Gastrocnemius medialis (tissue), 4 donors: ENCODE measurements around the gene MRPL33.
"Not testable (repeated sequence)": the region's sequence is repeated elsewhere in the genome, so short reads cannot be mapped to it uniquely, and the experiment has no call there.

Experiments used
- CTCF ChIP-seq, 5 experiments: fragments of 450-650 bp in 3 of 5; fragments of 200-600 bp in 2 of 5; sonication (generic) in 2 of 5; IDR thresholded peaks in 4 of 5; conservative IDR thresholded peaks in 1 of 5; 1 replicate in 4 of 5; 2 replicates in 1 of 5; pipeline ENCODE4 v1.5.1; 2016 to 2019; ENCODE audit warnings: antibody characterized with exemption in 5 of 5, mild to moderate bottlenecking in 3 of 5, moderate library complexity in 3 of 5
- POLR2A ChIP-seq, 2 donors: fragments of 450-650 bp; IDR thresholded peaks; one replicate each; pipeline ENCODE4 v1.6.1; 2017; ENCODE audit warnings: antibody characterized with exemption in 2 of 2, mild to moderate bottlenecking in 2 of 2, moderate library complexity in 2 of 2

- TF ChIP-seq CTCF (IDR thresholded peaks at IDR 0.05 in 4 of 5, conservative IDR thresholded peaks at IDR 0.05 in 1 of 5); POLR2A (IDR thresholded peaks at IDR 0.05): not testable (repeated sequence)
Observed at GRCh38 chr2:27745494-27745893, 26.0 kb upstream of the MRPL33 start.
